Lower leg skin (tissue), 4 donors: Measurements from ENCODE around the gene E2F1. TPM values are rescaled to one million over a fixed set of nuclear protein-coding genes. Genes with fewer than 3 reads are reported as not detected.

Source experiments
- DNase-seq, 2 donors: peaks; one replicate each; pipeline ENCODE4 v3.0.0-alpha.2; 2019; ENCODE audit warnings: low spot score in 2 of 2
- H3K4me3 ChIP-seq: fragments of 200-600 bp; sonication (generic); 2 replicates; pipeline ENCODE4 v1.5.1; 2017; ENCODE audit warnings: mild to moderate bottlenecking, low read depth; ENCODE audit not compliant: poor library complexity, severe bottlenecking
- POLR2A ChIP-seq, 2 donors: fragments of 450-650 bp; IDR thresholded peaks; one replicate each; pipeline ENCODE4 v1.6.1; 2016 to 2017; ENCODE audit warnings: antibody characterized with exemption in 2 of 2, mild to moderate bottlenecking in 1 of 2, moderate library complexity in 1 of 2
- WGBS, 2 donors: methylation state at CpG; one replicate each; pipeline ENCODE4 v1.1.5; 2018; 5-methylcytosine and 5-hydroxymethylcytosine counted together
- intact Hi-C: fragments of 100-400 bp; cut with DNase I; formaldehyde crosslinking; loops from one replicate; pipeline ENCODE4 v1.15.0; 2023; ENCODE audit warnings: low total_unique reads
- total RNA-seq, 4 donors: library from RNA; depleted of rRNA; stranded (reverse); fragments of >200 nt; gene quantifications; one replicate each; pipeline ENCODE4 v1.1.0, GENCODE V29; 2016
- TF ChIP-seq, protein P1 (sequence below), 3 donors: fragments of 450-650 bp; IDR thresholded peaks; one replicate each; pipeline ENCODE4 v1.5.1; 2016; ENCODE audit warnings: antibody characterized with exemption in 3 of 3, mild to moderate bottlenecking in 3 of 3, moderate library complexity in 2 of 3

The E2F1 gene
- total RNA-seq, 4 donors from 2014 or later: 1.4 to 6.3 (median 5.7) TPM

DNA sequence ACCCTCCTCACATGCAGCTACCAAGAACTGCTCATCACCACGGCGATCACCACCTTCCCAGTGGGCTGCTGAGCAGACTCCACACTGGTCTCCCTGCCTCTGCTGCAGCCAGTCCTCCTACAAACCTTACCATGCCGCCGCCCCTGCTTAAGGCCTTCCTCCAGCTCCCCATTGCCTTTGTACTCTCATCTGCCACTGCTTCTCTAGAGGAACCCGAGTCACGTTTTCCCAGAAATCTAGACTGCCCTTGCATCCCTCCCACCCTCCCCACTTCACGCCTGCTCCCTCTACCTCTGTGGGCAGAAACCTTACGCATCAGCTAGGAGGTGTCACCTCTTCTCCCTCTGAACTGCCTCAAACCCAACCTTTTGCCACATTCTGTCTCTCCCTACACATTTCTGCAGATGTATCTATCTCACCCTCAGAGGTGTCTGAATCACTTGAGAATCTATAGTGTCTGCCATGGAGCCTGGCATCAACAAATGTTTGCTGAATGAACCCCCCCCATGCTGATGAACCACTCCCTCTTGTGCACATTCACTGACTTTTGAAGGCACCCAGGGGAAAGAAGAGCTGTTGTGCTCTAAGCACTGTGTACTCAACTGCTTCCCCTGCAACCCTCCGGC is 4.3 kb downstream of the E2F1 start:
- 82 to 83% methylated on average over 9 of the region's 9 CpGs for WGBS, 2 donors
- no peak overlapping the region for H3K4me3 ChIP-seq
- no peak for DNase-seq
- intact Hi-C loops: no loop called here
- TF ChIP-seq POLR2A (IDR thresholded peaks at IDR 0.05): no peak
- TF ChIP-seq, protein P1, sequence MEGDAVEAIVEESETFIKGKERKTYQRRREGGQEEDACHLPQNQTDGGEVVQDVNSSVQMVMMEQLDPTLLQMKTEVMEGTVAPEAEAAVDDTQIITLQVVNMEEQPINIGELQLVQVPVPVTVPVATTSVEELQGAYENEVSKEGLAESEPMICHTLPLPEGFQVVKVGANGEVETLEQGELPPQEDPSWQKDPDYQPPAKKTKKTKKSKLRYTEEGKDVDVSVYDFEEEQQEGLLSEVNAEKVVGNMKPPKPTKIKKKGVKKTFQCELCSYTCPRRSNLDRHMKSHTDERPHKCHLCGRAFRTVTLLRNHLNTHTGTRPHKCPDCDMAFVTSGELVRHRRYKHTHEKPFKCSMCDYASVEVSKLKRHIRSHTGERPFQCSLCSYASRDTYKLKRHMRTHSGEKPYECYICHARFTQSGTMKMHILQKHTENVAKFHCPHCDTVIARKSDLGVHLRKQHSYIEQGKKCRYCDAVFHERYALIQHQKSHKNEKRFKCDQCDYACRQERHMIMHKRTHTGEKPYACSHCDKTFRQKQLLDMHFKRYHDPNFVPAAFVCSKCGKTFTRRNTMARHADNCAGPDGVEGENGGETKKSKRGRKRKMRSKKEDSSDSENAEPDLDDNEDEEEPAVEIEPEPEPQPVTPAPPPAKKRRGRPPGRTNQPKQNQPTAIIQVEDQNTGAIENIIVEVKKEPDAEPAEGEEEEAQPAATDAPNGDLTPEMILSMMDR (IDR thresholded peaks at IDR 0.05): no peak

DNA sequence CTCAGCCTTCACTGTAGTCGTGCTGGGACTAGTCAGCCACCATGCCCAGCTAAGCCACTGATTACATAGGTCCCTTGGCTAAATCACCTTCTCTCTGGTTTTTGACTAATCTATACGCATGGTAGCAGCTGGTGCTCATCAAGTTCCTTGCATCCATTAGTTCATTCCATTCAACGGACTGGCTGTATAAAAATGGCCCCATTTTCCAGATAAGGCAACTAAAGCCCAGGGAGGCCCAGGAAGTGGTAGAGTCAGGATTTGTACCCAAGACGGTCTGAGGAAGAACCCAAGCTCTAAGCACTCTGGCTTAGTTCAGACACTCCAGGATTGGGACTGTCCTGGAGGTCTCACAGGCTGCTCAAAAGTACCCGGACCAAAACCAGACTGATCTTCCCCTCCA is 4.9 kb downstream of the E2F1 start:
- no peak overlapping the region for H3K4me3 ChIP-seq
- TF ChIP-seq, protein P1 (IDR thresholded peaks at IDR 0.05): no peak
- no peak for TF ChIP-seq POLR2A (IDR thresholded peaks at IDR 0.05)
- intact Hi-C loops: no loop called here
- DNase-seq: no peak
- 92 to 95% methylated on average over 5 of the region's 5 CpGs for WGBS, 2 donors

DNA sequence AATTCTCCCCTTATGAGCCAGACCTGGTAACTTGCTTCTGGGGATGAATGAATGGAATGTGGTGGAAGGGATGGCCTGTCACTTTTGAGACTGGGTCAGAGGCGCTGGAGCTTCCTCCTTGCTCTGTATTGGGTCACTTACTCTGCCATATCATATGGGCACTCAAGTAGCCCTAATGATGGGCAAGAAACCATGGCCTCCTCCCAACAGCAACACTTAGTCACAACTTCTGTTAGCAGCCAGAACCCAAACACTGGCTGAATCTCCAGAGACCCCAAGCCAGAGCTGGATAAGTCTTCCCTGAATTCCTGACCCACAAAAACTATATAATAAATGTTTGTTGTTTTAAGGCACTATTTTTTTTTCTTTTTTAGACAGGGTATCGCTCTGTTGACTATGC is 5.5 kb downstream of the E2F1 start:
- no peak overlapping the region for H3K4me3 ChIP-seq
- 89 to 90% methylated on average over 2 of the region's 2 CpGs for whole genome bisulfite sequencing, 2 donors
- intact Hi-C loops: no loop called here
- TF ChIP-seq POLR2A (IDR thresholded peaks at IDR 0.05): no peak
- TF ChIP-seq, protein P1 (IDR thresholded peaks at IDR 0.05): no peak
- DNase-seq: no peak

DNA sequence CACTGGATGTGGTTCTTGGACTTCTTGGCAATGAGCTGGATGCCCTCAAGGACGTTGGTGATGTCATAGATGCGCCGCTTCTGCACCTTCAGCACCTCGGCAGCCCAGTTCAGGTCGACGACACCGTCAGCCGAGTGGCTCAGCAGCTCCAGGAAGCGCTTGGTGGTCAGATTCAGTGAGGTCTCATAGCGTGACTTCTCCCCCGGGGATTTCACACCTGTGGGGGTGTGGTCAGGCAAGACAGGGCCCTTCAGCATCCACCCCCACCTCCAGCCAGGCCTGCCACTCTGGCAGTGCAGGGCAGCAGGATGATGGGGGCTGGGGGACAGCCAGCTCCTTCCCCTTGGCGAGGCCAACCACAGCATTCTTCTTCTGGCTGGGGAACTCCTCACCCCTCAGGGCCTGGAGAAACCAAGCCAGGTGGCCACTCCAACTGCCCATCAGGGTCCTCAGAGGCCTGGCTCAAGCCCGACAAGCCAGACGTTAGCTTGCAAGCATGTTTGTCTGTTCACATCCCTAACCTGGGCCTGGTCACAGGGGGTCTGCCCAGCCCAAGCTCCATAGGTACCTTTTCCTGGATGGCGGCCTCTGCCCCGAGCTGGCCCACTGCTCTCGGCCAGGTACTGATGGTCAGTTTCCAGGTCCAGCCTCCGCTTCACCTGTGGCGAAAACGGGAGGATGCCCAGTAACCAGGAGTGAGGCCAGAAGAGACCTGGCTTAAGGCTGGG is 6.3 kb downstream of the E2F1 start:
- DNase-seq: no peak
- intact Hi-C loops: no loop called here
- TF ChIP-seq POLR2A (IDR thresholded peaks at IDR 0.05): no peak
- TF ChIP-seq, protein P1 (IDR thresholded peaks at IDR 0.05): no peak
- no peak overlapping the region for H3K4me3 ChIP-seq
- WGBS, 2 donors: 85 to 90% methylated on average over 8 to 20 of the region's 20 CpGs

DNA sequence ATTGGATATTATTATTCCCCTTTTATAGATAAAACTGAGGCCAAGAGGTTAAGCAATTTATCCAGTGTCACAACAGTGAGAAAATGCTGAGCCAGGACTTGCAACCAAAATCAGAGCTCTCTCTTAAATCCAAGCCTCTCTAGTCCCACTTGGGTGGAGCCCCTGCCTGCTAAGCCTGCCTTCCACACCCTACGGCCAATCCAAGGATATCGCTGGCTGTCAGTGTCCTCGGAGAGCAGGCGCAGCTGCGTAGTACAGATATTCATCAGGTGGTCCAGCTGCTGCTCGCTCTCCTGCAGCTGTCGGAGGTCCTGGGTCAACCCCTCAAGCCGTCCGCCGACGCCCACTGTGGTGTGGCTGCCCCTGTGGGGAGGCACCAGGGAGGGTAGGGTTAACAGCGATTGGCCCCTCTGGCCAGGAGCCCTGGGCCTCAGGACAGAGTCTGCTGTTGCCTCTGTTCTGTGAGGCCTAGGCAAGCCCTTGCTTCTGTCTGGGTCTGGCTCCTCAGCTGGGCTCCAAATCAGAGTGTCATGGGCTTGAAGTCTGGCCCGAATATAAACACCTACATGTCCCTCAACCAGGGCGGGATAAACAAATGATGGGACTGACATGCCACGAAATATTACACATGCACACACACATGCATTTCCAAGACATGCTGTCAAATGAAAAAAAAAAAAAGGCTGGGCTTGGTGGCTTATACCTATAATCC is 8.0 kb downstream of the E2F1 start:
- no peak for TF ChIP-seq POLR2A (IDR thresholded peaks at IDR 0.05)
- TF ChIP-seq, protein P1 (IDR thresholded peaks at IDR 0.05): no peak
- intact Hi-C loops: no loop called here
- DNase-seq: peak in 1 of 2 donors; percentile 72
- no peak overlapping the region for H3K4me3 ChIP-seq
- WGBS, 2 donors: 68 to 74% methylated on average over 12 to 15 of the region's 15 CpGs
